ENCODE data around the gene ELP5.

ELP5 gene

DNA sequence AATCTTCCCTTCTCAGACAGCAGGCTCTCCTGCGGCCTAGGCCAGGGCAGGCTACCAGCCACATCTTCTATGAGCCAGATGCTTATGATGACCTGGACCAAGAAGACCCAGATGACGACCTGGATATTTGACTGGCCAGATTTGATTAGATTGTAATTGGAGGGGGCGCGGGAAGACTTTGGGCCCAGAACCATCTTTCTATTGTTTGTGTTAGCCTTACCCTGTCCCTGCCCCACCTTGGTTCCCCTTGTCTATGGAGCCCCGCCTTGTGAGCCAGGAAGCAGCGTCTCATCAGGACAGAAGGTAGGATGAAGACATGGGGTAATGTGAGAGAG lies 7.5 kb downstream of the ELP5 start:
- H3K4me3 ChIP-seq (replicated peaks; ENCODE audit: insufficient read depth, low read length): no peak overlapping the region
- DNase-seq (ENCODE audit: low read depth in 1 of 2, low spot score in 1 of 2): no peak
- H3K27ac ChIP-seq (replicated peaks): no peak overlapping the region
- TF ChIP-seq GABPA (IDR thresholded peaks at IDR 0.05; ENCODE audit: low read depth) (no peak), POLR2AphosphoS5 (IDR thresholded peaks at IDR 0.05; ENCODE audit: low read depth) (no peak), SPI1 (IDR thresholded peaks at IDR 0.05; ENCODE audit: borderline replicate concordance, low read depth) (no peak)
- TF ChIP-seq, protein P1, sequence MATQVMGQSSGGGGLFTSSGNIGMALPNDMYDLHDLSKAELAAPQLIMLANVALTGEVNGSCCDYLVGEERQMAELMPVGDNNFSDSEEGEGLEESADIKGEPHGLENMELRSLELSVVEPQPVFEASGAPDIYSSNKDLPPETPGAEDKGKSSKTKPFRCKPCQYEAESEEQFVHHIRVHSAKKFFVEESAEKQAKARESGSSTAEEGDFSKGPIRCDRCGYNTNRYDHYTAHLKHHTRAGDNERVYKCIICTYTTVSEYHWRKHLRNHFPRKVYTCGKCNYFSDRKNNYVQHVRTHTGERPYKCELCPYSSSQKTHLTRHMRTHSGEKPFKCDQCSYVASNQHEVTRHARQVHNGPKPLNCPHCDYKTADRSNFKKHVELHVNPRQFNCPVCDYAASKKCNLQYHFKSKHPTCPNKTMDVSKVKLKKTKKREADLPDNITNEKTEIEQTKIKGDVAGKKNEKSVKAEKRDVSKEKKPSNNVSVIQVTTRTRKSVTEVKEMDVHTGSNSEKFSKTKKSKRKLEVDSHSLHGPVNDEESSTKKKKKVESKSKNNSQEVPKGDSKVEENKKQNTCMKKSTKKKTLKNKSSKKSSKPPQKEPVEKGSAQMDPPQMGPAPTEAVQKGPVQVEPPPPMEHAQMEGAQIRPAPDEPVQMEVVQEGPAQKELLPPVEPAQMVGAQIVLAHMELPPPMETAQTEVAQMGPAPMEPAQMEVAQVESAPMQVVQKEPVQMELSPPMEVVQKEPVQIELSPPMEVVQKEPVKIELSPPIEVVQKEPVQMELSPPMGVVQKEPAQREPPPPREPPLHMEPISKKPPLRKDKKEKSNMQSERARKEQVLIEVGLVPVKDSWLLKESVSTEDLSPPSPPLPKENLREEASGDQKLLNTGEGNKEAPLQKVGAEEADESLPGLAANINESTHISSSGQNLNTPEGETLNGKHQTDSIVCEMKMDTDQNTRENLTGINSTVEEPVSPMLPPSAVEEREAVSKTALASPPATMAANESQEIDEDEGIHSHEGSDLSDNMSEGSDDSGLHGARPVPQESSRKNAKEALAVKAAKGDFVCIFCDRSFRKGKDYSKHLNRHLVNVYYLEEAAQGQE (IDR thresholded peaks at IDR 0.05; ENCODE audit: insufficient replicate concordance, low read depth): no peak
- TF ChIP-seq, protein P2, sequence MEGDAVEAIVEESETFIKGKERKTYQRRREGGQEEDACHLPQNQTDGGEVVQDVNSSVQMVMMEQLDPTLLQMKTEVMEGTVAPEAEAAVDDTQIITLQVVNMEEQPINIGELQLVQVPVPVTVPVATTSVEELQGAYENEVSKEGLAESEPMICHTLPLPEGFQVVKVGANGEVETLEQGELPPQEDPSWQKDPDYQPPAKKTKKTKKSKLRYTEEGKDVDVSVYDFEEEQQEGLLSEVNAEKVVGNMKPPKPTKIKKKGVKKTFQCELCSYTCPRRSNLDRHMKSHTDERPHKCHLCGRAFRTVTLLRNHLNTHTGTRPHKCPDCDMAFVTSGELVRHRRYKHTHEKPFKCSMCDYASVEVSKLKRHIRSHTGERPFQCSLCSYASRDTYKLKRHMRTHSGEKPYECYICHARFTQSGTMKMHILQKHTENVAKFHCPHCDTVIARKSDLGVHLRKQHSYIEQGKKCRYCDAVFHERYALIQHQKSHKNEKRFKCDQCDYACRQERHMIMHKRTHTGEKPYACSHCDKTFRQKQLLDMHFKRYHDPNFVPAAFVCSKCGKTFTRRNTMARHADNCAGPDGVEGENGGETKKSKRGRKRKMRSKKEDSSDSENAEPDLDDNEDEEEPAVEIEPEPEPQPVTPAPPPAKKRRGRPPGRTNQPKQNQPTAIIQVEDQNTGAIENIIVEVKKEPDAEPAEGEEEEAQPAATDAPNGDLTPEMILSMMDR (IDR thresholded peaks at IDR 0.05; ENCODE audit: insufficient read depth, low read length): no peak
- H3K27me3 ChIP-seq (ENCODE audit: insufficient read depth, poor library complexity, severe bottlenecking): peaks cover 2% of the 10 kb centered on the region

DNA sequence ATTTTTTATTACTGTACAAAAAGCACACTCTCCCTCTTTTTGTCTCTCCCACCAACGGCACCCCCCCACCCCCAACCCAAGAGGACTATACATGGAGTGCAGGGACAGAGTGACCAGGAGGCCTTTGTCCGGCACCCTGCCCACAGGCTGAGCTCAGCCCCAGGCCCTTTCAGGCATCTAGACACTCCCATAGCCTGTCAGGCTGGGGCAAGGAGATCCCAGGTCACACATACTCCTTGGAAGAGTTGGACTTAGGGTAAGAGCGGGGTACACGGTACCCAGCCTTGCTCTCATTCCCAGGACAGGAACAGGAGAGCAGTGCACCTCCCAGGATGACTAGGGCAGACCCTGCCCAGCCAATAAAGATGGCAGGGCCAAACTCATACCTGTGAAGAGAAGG lies 8.1 kb downstream of the ELP5 start:
- Histone ChIP-seq H3K4me3 (replicated peaks; ENCODE audit: insufficient read depth, low read length) (no peak overlapping the region), H3K27ac (replicated peaks) (no peak overlapping the region), H3K27me3 (ENCODE audit: insufficient read depth, poor library complexity, severe bottlenecking) (peaks cover 2% of the 10 kb centered on the region)
- DNase-seq (ENCODE audit: low read depth in 1 of 2, low spot score in 1 of 2): no peak
- TF ChIP-seq, protein P1 (IDR thresholded peaks at IDR 0.05; ENCODE audit: insufficient replicate concordance, low read depth): no peak
- TF ChIP-seq POLR2AphosphoS5 (IDR thresholded peaks at IDR 0.05; ENCODE audit: low read depth): no peak
- TF ChIP-seq GABPA (IDR thresholded peaks at IDR 0.05; ENCODE audit: low read depth): no peak
- no peak for TF ChIP-seq SPI1 (IDR thresholded peaks at IDR 0.05; ENCODE audit: borderline replicate concordance, low read depth)
- TF ChIP-seq, protein P2 (IDR thresholded peaks at IDR 0.05; ENCODE audit: insufficient read depth, low read length): no peak

DNA sequence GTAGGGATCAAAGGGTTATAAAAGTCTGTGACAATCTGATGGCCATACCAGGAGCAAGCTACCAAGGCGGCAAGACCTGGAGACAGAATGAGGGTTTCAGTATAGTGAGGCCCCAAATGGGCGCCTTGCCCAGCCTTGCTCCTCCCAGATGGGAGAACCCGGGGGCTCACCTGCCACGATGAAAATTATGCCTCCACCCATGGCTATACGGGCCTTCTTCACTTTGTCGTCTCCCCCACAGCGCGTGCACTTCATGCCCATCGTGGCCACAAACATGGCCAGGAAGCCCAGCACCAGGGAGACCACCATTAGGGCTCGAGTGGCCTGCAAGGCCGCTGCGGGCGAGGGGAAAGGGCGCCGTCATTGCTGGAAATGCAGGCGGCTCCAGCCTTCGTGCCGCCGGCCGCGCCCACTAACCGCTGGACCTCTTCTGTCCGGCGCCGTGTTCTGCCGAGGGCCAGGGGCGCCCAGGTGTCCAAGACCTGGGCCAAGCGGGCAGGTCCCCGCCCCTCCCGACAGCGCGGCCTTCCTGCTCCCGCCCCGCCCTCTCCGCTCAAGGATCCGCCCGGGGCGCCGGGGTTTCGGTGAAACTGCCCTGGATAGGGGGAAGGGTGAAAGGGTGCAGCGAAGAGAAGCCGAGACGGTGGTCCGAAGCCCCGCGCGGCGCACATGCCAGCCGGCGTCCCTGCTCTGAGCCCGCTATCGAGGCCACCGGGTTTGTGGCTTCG lies 8.8 kb downstream of the ELP5 start:
- no peak overlapping the region for H3K27ac ChIP-seq (replicated peaks)
- H3K4me3 ChIP-seq (replicated peaks; ENCODE audit: insufficient read depth, low read length): no peak overlapping the region
- TF ChIP-seq GABPA (IDR thresholded peaks at IDR 0.05; ENCODE audit: low read depth) (no peak), SPI1 (IDR thresholded peaks at IDR 0.05; ENCODE audit: borderline replicate concordance, low read depth) (no peak), POLR2AphosphoS5 (IDR thresholded peaks at IDR 0.05; ENCODE audit: low read depth) (0 out of 2 replicates have a peak, but pooled peaks have one; percentile 13)

DNA sequence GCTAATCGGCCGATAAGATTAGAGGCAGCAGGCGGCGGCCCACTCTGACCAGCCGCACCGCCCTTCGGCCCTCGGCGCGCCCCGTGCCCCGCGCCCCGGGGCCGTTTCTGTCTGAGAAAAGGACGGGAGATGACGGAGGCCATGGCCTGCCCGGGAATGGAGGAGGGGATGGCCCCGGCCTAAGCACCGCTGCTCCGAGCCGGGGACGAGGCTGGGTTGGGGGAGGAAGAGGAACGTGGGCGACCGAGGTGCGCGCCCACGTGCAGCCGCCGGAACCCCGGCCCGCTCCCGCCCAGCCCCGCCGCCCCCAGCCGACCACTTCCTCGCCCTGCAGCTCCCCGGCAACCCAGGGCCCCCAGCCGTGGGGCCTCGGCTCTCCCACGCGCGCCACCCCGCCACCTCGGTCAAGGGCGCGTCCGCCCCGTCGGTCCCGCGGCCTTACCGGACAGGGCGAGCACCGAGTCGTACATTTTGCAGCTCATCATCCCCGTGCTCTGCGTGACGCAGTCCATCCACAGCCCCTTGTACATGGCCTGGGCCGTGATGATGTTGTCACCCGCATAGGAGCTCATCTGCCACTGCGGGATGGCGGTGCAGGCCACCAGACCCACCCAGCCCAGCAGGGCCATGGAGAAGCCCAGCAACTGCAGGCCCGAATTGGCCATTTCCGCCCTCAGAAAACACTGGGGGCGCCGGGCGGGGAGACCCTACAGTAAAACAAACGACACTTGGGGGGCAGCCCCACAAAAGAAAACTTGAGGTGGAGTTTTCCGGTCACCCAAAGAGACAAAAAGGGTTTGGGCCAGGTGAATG lies 9.6 kb downstream of the ELP5 start:
- Histone ChIP-seq H3K27ac (replicated peaks) (no peak overlapping the region), H3K4me3 (replicated peaks; ENCODE audit: insufficient read depth, low read length) (no peak overlapping the region), H3K27me3 (ENCODE audit: insufficient read depth, poor library complexity, severe bottlenecking) (peaks cover 2% of the 10 kb centered on the region)
- TF ChIP-seq GABPA (IDR thresholded peaks at IDR 0.05; ENCODE audit: low read depth) (no peak), POLR2AphosphoS5 (IDR thresholded peaks at IDR 0.05; ENCODE audit: low read depth) (no peak), SPI1 (IDR thresholded peaks at IDR 0.05; ENCODE audit: borderline replicate concordance, low read depth) (no peak)
- TF ChIP-seq, protein P1 (IDR thresholded peaks at IDR 0.05; ENCODE audit: insufficient replicate concordance, low read depth): no peak
- TF ChIP-seq, protein P2 (IDR thresholded peaks at IDR 0.05; ENCODE audit: insufficient read depth, low read length): no peak
- DNase-seq (ENCODE audit: low read depth in 1 of 2, low spot score in 1 of 2): no peak

More for the DNA sequence above, 8.8 kb downstream of the ELP5 start:
- no peak for DNase-seq (ENCODE audit: low read depth in 1 of 2, low spot score in 1 of 2)
- H3K27me3 ChIP-seq (ENCODE audit: insufficient read depth, poor library complexity, severe bottlenecking): peaks cover 2% of the 10 kb centered on the region
